ENCODE measurements around the gene PTPRN2.

GRCh38 chr7:158543840-158544239 lies 43.8 kb downstream of the PTPRN2 start:
- TF ChIP-seq CTCF (IDR thresholded peaks at IDR 0.05) (no peak), ZFX (IDR thresholded peaks at IDR 0.05; ENCODE audit: borderline replicate concordance) (no peak)
